NCI-H460 (cell line): ENCODE data around the gene MARCHF10. TPM values are rescaled to one million over a fixed set of nuclear protein-coding genes. Genes with fewer than 3 reads are reported as not detected.
A peak's percentile ranks its signal among the peaks of the same experiment; 100 is the strongest.
"Not testable (repeated sequence)": the region's sequence is repeated elsewhere in the genome, so short reads cannot be mapped to it uniquely, and the experiment has no call there.

Experiments used
- DNase-seq: peaks from one replicate; pipeline ENCODE4 v3.0.0-alpha.2; 2016; ENCODE audit warnings: low read depth; ENCODE audit errors: extremely low read depth
- total RNA-seq: library from RNA; depleted of rRNA; stranded (reverse); fragments of >200 nt; shearing (Covaris generic); gene quantifications from 2 replicates; pipeline ENCODE4 v1.2.3, GENCODE V29; 2014

MARCHF10 gene
- total RNA-seq, 1 experiment from 2014 or later: not detected

DNA sequence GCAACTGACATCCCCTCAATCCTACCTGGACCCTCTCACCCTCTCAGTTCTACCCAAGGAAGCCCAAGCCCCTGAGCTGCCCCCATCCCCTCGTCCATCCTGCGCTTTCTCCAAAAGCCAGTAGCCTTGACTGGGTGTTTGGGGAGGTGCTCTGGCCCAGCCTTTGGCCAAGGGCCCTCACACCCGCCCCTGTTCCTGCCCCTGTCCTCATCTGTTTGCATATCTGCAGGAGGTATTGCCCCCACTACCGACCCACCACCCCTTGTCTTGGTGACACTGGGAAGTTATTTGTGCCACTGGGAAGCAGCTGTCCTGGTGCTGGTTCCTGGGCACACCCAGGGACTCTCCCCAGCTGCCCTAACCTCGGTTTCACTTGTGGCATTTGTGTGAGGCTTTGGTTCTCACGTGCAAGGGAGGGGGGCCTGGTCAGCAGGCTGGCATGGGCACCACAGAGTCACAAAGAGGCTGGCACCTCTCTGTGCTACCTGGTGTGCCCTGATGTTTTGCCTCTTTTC lies 105.3 kb downstream of the MARCHF10 start:
- no peak for DNase-seq

DNA sequence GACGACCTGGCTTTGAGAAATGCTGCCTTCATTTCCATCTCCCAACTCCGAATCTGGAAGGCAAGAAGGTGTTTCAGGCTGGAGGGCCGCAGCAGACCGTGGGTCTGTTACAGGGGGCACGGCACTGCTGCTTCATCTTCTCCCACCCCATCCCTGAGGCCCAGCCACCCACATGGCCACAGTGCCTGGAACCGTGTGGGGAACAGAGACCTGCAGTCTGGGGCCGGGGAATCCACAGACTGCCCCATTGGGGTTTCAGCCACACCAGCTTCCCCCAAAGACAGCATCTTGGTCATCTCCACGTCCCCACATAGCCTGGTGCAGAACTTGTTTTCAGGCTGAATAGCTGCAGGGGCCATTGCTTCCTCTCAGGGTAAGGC lies 106.4 kb downstream of the MARCHF10 start:
- DNase-seq: no peak

DNA sequence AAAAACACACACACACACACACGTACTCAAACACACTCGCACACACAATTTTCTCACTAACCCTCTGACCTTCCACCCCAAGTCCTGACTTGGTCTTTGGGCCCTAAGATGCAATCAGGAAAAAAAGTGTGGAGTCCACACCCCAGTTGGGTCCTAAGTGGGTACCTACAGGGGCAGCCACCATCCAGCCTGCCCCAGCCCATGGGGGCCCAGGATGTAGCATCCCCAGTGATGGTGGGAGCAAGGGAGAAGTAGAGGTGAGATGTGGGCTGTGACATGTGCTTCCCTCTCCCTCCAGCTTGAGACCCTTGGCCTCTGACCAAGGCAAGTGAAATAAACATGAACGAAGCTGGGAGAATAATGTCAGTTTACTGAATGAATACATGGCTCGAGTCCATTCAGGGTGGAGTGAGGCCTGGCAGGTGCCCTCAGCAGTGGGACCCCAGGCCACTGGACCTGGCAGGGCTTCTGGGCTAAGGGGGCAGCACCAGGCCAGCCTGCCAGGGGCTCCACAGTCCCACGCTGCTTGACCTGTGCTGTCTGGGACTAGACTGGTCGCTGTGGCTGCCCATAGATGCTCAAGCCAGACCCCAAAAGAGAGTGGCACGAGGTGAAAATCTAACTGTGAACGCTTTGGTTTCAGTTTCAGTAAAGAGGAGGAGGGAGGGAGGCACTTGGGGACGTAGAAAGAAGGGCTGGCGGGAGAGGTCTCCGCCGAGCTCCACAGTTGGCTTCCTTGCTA lies 107.0 kb downstream of the MARCHF10 start:
- no peak for DNase-seq

DNA sequence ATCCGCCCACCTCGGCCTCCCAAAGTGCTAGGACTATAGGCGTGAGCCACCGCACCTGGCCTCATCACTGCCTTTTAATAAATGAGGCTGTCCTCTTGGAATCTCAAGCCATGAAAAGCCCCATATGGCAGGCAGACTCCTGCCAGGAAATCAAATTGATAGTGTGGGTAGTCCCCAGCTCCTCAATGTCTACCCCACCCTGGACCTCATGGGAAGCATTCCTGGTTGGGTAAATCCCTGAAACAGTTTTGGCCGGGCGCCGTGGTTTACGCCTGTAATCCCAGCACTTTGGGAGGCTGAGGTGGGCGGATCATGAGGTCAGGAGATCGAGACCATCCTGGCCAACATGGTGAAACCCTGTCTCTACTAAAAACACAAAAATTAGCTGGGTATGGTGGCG lies 109.7 kb downstream of the MARCHF10 start:
- not testable (repeated sequence) for DNase-seq

DNA sequence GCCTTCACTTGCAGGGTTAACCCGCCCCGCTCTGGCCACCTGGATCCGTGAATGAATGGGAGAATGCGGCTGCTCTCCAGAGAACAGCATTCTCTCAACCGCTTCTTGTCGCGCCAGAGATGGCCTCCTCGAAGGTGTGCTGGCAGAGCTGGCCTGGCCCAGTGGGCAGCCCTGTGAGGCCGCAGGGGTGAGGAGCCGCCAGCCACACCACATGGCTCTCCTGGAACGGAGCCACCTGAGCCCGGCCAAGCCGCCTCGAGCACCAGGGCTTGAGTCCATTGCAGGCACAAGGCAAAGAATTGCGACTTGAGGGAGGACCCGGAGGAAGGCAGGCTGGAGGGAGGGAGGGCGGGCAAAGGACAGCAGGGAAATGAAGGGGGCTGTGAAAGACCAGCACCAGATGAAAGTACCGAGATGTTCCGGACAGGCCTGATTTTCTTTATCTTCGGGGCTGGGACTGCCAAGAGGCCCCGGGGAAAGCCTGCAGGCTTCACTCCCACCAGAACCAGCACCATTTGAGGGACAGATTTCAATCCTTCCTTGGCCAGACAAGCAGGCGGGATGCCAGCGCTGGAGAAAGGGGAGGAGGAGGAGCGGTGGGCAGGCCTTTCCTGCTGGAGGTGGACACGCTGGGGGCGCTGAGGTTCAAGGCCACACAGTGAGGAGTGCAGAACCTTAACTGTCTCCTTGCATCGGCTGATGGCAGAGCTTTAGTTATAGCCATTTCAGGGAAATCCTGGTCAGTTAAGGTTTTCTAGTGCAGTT lies 111.2 kb downstream of the MARCHF10 start:
- no peak for DNase-seq

DNA sequence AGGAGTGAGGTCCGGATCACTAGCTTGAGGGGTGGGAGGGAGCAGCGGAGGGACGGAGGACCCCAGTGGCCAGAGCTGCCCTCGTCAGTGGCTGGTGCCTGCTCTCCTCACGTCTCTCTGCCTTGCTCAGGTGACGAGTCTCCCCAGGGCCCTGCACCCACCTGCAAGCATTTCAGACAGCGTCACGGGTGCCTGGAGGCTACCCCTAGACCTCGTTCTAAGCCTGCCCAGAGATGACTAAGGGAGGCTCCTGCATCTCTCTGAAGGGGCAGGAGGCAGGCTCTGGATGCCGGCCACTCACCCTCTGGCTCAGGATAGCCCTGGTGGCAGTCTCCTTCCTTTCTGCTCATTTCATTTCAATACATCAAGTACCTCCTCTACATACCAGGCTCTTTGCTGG lies 111.9 kb downstream of the MARCHF10 start:
- no peak for DNase-seq

DNA sequence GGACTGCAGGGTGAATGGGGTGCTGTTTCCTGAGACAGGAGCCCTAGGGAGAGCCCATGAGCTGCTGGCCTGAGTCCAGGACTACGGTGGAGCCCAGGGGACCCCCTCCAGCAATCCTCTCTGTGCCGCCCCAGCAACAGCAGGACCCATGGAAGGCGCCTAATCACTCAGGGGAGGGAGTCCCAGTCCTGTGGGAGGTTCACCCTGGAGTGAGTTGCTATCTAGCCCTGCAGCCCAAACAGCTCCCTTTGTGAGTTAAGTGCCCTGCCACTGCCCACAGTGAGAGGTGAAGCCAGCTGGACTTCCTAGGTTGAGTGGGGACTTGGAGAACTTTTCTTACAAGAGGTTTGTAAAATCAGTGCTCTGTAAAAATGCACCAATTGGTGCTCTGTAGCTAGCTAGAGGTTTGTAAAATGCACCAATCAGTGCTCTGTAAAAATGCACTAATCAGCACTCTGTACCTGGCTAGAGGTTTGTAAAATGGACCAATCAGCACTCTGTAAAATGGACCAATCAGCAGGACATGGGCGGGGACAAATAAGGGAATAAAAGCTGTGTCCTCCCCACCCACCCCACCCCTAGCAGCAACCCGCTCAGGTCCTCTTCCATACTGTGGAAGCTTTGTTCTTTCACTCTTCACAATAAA lies 112.9 kb downstream of the MARCHF10 start:
- DNase-seq: not testable (repeated sequence)

DNA sequence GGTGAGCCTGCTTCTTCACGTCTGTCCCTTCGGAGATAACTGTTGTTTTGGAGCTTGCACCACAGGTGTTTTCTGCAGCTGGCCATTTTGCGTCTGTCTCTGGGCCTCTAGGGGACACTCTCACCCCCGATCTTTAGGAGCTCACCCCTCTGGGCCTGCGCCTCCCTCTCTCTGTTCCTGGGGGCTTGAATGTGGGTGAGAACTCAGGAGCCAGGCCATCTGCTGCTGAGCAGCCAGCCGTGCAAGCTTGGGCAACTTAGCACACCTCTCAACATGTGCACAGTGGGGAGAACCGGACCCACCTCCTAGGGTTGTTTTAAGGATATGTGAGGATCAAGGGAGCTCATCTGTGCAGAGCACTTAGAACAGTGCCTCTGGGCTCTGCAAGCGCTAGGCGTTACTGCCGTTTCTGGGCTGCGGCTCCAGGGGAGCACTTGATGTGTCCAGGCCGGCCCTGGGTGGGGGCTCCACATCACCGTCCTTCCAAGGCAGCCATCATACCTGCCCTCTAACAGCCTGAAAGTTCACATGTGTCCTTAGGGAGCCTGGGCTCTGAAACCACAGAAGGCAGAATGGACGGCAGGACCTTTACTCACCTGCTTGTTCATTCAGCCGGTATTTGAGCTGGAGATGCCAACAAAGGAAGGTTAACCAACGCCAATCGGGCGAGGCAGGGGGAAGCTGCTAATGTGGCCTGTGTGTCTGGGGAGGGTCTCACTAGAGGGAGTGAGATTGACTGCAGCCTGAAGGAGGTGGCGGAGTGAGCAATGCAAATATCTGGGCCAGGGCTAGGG lies 114.3 kb downstream of the MARCHF10 start:
- no peak for DNase-seq

DNA sequence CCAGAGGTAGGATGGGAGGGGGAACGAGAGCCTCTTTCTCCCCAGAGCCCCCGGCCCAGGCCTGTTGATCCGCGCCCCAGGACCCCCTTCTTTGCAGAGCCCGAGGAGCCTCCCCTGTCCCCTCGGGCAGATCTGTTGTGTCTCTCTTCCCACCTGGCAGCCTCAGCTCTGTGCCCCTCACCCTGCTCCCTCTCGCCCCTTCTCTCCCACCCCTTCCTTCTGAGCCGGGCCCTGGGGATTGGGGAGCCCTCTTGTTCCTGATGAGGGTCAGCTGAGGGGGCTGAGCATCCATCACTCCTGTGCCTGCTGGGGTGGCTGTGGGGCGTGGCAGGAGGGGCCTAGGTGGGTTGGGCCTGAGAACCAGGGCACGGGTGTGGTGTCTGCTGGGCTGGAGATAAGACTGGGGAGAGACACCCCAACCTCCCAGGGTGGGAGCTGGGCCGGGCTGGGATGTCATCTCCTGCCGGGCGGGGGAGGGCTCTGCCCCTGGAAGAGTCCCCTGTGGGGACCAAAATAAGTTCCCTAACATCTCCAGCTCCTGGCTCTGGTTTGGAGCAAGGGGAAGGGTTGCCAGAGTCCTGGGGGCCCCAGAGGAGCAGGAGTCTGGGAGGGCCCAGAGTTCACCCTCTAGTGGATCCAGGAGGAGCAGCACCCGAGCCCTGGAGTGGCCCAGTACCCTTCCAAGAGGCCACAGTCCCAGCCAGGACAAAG lies 115.2 kb downstream of the MARCHF10 start:
- DNase-seq: peak; percentile 23

DNA sequence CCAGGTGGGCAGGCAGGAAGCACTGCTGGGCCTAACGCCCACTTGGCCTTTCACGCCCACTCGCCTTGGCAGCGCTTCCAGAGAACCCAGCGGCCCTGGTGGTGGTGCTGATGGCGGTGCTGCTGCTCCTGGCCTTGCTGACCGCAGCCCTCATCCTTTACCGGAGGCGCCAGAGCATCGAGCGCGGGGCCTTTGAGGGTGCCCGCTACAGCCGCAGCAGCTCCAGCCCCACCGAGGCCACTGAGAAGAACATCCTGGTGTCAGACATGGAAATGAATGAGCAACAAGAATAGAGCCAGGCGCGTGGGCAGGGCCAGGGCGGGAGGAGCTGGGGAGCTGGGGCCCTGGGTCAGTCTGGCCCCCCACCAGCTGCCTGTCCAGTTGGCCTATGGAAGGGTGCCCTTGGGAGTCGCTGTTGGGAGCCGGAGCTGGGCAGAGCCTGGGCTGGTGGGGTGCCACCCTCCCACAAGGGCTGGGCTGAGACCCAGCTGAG lies 115.9 kb downstream of the MARCHF10 start:
- no peak for DNase-seq

DNA sequence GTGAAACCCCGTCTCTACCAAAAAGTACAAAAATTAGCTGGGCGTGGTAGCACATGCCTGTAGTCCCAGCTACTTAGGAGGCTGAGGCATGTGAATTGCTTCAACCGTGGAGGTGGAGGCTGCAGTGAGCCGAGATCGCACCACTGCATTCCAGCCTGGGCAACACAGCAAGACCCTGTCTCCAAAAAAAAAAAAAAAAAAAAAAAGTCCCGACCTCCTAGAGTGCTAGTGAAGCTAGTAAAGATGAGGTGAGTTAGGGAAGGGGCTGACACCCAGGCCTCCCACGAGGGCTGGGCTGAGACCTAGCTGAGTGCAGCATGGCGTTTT lies 116.6 kb downstream of the MARCHF10 start:
- not testable (repeated sequence) for DNase-seq

DNA sequence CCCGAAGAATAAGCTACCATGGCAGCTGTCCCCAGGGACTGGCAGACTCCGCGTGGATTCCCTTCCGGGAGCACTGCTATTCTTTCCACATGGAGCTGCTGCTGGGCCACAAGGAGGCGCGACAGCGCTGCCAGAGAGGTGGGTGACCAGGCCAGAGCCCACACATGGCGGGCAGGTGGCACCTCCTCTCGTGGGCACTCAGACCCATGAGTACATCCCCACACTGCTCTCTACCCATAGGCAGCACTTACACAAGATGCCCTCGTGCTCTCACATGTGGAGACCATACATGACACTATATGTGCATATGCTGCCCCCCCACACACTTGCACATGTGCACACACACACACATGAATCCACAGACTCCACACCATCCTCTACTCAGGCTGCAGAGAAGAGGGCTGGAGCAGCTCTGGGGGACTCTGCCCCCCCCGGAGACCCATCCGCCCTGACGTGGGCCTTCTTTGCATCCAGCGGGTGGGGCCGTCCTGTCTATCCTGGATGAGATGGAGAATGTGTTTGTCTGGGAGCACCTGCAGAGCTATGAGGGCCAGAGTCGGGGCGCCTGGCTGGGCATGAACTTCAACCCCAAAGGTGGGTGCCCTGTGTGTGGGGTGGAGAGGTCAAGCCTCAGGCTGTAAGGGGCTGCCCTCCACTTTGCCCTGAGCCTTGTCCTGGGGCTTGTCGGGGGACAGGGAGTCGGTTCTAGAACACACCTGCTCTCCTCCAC lies 117.8 kb downstream of the MARCHF10 start:
- no peak for DNase-seq

DNA sequence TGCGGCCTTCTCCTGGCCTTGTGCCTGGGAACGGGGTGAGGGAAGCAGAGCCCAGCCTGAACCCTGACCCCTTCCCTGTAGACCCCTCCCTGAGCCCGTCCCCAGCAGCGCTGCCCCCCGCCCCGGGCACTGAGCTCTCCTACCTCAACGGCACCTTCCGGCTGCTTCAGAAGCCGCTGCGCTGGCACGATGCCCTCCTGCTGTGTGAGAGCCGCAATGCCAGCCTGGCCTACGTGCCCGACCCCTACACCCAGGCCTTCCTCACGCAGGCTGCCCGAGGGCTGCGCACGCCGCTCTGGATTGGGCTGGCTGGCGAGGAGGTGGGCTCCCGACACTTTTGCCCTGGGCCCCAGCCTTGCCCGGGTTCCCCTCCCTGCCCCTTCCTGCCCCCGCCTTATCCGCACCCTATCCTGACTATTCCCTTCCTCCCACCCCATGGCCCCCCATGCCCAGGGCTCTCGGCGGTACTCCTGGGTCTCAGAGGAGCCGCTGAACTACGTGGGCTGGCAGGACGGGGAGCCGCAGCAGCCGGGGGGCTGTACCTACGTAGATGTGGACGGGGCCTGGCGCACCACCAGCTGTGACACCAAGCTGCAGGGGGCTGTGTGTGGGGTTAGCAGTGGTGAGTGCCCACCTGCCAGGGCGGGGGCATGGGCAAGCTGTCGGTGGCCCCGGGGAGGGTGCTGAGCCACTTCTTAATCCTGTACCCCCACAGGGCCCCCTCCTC lies 118.5 kb downstream of the MARCHF10 start:
- no peak for DNase-seq

DNA sequence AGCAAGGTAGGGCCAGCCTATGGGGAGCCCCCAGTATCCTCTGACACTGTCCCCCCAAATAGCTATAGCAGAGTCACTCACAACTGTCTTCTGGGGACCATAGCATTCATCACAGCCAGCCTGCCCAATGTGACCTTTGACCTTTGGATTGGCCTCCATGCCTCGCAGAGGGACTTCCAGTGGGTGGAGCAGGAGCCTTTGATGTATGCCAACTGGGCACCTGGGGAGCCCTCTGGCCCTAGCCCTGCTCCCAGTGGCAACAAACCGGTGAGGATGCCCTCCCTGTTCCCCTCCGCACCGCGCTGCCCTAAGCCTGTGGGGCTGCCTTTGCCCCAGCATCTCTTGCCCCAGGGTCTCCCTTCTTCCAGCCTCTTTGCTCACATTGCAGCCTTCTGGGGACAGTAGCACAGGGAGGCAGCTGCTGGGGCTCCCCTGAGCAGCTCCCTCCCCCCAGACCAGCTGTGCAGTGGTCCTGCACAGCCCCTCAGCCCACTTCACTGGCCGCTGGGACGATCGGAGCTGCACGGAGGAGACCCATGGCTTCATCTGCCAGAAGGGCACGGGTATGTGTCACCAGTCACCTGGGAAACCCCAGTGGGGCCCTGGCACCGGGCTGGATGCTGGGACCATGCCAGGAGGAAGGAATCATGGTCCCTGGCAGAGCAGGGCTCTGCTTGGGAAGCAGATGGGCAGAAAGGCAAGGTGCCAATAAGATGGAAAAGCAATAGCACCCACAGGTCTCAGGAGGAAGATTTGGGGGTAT lies 119.5 kb downstream of the MARCHF10 start:
- no peak for DNase-seq

DNA sequence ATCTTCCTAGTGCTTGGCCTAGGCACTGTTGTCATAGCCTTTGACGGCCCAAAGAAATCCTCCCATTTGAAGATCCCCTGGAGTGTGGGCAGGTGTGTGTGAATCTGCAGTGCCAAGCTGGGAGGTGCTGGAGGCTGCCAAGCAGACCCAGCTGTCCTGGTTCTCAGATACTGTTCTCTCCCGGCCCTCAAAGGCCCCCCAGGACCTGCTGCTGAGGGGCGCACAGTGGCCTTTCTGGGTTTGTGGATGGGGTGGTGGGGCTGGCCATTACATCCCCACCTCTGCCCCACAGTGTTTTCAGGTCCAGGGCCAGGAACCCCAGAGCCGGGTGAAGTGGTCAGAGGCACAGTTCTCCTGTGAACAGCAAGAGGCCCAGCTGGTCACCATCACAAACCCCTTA lies 120.1 kb downstream of the MARCHF10 start:
- DNase-seq: no peak

DNA sequence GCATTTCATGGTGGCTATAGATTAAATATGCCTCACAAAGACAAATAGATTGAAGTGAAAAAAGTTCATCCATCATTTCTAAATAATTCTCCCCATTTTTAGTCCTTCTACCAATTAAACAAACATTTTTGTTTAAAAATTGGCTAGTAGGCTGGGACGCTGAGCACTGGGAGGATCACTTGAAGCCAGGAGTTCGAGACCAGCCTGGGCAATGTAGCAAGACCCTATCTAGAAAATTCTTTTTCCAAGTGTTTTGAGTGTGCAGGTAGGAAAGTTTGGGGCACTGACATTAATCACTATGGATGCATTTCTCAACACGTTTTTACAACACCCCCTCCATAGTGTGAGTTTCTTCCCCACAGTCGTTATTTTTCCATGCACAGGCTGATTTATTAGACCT lies 123.9 kb downstream of the MARCHF10 start:
- no peak for DNase-seq

DNA sequence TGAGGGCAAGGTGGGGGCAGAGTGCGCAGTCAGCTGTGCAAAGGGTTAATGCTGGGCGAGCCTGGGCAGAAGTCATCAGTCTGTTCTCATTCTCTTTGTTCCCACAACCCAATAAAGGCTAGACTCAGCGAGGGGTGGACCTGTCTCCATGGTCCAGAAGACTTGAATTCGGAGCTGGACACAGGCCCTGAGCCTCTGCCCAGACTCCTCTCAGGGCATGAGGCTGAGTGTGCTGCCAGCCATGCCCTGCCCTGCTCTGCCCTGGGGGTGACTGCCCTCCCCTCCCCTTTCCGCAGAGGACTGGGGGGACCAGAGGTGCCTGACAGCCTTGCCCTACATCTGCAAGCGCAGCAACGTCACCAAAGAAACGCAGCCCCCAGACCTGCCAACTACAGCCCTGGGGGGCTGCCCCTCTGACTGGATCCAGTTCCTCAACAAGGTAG lies 126.2 kb downstream of the MARCHF10 start:
- DNase-seq: no peak
